Testis (tissue), 2 donors: ENCODE results near the gene KCNK18.

Source experiments
- CTCF ChIP-seq, 3 experiments: fragments of 450-650 bp in 2 of 3; fragments of 200-600 bp in 1 of 3; sonication (generic) in 1 of 3; IDR thresholded peaks; one replicate each; pipeline ENCODE4 v1.5.1; 2016 to 2019; ENCODE audit warnings: antibody characterized with exemption in 3 of 3, mild to moderate bottlenecking in 2 of 3, moderate library complexity in 1 of 3
- POLR2A ChIP-seq: fragments of 450-650 bp; IDR thresholded peaks from one replicate; pipeline ENCODE4 v1.6.1; 2017; ENCODE audit warnings: antibody characterized with exemption, mild to moderate bottlenecking, moderate library complexity

GRCh38 chr10:117148284-117148683 is 49.0 kb upstream of the KCNK18 start:
- TF ChIP-seq CTCF (IDR thresholded peaks at IDR 0.05) (no peak), POLR2A (no peak)
